ENCODE results near the gene CST7. TPM values are rescaled to one million over a fixed set of nuclear protein-coding genes. Genes with fewer than 3 reads are reported as not detected.

Gene CST7
- total RNA-seq, 1 experiment from 2014 or later: not detected

DNA sequence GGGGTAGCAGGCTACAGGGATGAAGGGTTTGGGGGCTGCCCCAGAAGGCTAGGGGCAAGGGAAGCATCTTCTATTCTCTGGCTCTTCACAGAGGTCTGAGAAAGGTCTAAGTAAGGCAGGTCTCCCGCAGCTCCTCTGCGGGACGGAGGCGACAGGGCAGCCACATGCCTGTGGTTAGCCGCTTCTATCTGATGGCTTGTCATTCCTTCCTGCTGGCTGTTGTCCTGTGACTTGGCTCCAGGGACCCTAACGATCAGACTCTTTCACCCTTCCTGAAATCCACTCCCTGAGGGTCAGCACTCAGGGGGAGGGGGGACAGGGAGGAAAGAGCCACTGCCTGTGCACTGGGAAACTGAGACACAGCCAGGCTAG, 673 bp downstream of the CST7 start:
- CTCF ChIA-PET: no interaction called here
- peaks cover 0 to 6% of the 10 kb centered on the region in 2 experiments; a peak in 1 of 4 replicates for H3K4me1 ChIP-seq (ENCODE audit: control insufficient read depth in 1 of 2, insufficient read depth in 2 of 2, low read length in 2 of 2)
- H3K27me3 ChIP-seq (ENCODE audit: insufficient read depth, low read length): peaks cover 3% of the 10 kb centered on the region; the same call in 1 of the 2 replicates
- H4K20me1 ChIP-seq (ENCODE audit: insufficient read depth): no peaks in the 10 kb centered on the region
- intact Hi-C loops (cut with micrococcal nuclease): no loop called here
- no peaks in the 10 kb centered on the region for H3K79me2 ChIP-seq (ENCODE audit: insufficient read depth, low read length)
- TF ChIP-seq, protein P1, sequence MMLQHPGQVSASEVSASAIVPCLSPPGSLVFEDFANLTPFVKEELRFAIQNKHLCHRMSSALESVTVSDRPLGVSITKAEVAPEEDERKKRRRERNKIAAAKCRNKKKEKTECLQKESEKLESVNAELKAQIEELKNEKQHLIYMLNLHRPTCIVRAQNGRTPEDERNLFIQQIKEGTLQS (IDR thresholded peaks at IDR 0.05): no peak
- TF ChIP-seq YY1 (IDR thresholded peaks at IDR 0.05; ENCODE audit: extremely low read depth, insufficient replicate concordance, low read depth, low read length): no peak
- TF ChIP-seq ELF1 (IDR thresholded peaks at IDR 0.05; ENCODE audit: borderline replicate concordance, low read depth): no peak
- TF ChIP-seq EZH2phosphoT487 (IDR thresholded peaks at IDR 0.05; ENCODE audit: borderline replicate concordance): no peak
- TF ChIP-seq SP1 (IDR thresholded peaks at IDR 0.05; ENCODE audit: low read depth): no peak
- TF ChIP-seq, protein P2, sequence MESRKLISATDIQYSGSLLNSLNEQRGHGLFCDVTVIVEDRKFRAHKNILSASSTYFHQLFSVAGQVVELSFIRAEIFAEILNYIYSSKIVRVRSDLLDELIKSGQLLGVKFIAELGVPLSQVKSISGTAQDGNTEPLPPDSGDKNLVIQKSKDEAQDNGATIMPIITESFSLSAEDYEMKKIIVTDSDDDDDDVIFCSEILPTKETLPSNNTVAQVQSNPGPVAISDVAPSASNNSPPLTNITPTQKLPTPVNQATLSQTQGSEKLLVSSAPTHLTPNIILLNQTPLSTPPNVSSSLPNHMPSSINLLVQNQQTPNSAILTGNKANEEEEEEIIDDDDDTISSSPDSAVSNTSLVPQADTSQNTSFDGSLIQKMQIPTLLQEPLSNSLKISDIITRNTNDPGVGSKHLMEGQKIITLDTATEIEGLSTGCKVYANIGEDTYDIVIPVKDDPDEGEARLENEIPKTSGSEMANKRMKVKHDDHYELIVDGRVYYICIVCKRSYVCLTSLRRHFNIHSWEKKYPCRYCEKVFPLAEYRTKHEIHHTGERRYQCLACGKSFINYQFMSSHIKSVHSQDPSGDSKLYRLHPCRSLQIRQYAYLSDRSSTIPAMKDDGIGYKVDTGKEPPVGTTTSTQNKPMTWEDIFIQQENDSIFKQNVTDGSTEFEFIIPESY (IDR thresholded peaks at IDR 0.05; ENCODE audit: extremely low read depth, insufficient replicate concordance, low read length): no peak
- no peak for TF ChIP-seq SIN3A (IDR thresholded peaks at IDR 0.05; ENCODE audit: low read depth)
- TF ChIP-seq EZH2 (IDR thresholded peaks at IDR 0.05): no peak
- TF ChIP-seq, protein P3, sequence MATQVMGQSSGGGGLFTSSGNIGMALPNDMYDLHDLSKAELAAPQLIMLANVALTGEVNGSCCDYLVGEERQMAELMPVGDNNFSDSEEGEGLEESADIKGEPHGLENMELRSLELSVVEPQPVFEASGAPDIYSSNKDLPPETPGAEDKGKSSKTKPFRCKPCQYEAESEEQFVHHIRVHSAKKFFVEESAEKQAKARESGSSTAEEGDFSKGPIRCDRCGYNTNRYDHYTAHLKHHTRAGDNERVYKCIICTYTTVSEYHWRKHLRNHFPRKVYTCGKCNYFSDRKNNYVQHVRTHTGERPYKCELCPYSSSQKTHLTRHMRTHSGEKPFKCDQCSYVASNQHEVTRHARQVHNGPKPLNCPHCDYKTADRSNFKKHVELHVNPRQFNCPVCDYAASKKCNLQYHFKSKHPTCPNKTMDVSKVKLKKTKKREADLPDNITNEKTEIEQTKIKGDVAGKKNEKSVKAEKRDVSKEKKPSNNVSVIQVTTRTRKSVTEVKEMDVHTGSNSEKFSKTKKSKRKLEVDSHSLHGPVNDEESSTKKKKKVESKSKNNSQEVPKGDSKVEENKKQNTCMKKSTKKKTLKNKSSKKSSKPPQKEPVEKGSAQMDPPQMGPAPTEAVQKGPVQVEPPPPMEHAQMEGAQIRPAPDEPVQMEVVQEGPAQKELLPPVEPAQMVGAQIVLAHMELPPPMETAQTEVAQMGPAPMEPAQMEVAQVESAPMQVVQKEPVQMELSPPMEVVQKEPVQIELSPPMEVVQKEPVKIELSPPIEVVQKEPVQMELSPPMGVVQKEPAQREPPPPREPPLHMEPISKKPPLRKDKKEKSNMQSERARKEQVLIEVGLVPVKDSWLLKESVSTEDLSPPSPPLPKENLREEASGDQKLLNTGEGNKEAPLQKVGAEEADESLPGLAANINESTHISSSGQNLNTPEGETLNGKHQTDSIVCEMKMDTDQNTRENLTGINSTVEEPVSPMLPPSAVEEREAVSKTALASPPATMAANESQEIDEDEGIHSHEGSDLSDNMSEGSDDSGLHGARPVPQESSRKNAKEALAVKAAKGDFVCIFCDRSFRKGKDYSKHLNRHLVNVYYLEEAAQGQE (IDR thresholded peaks at IDR 0.05; ENCODE audit: low read depth): no peak
- no peak for TF ChIP-seq FOSL1 (IDR thresholded peaks at IDR 0.05; ENCODE audit: low read depth)
- TF ChIP-seq POLR2AphosphoS5 (IDR thresholded peaks at IDR 0.05; ENCODE audit: low read depth, low read length): no peak
- TF ChIP-seq TCF7L2 (IDR thresholded peaks at IDR 0.05; ENCODE audit: borderline replicate concordance, extremely low read depth, insufficient read depth, insufficient read length): no peak
- RAD21 ChIA-PET (ENCODE audit: low non-redundant PET in 1 of 2, low total read pairs in 2 of 2, uncharacterized antibody in 2 of 2, unreplicated experiment in 2 of 2): no interaction called here
- peak; percentile 64; the same call in 1 of the 2 replicates for ATAC-seq
- no peak overlapping the region for H3K4me3 ChIP-seq (replicated peaks in 1 of 2; ENCODE audit: low read depth in 1 of 2, low read length in 2 of 2)
- DNase-seq (ENCODE audit: low read depth, low spot score): no peak
- no TSS peak for BruUV-seq (replicated peaks)
- no peaks in the 10 kb centered on the region for H3K9me2 ChIP-seq (ENCODE audit: insufficient read depth)
- H3K36me3 ChIP-seq (ENCODE audit: control insufficient read depth in 1 of 2, insufficient read depth in 2 of 2, low read length in 2 of 2): no peaks in the 10 kb centered on the region
- no peak overlapping the region for H3K4me2 ChIP-seq (ENCODE audit: low read length)
- no peak overlapping the region for H3K9ac ChIP-seq (ENCODE audit: low read length)
- no peak overlapping the region for H2AFZ ChIP-seq (ENCODE audit: low read depth, low read length, poor library complexity, severe bottlenecking)
- no peaks in the 10 kb centered on the region for H3K9me3 ChIP-seq (ENCODE audit: control insufficient read depth in 1 of 2, insufficient read depth in 1 of 2, low read depth in 1 of 2, low read length in 2 of 2)
- no peak overlapping the region for H3K27ac ChIP-seq (ENCODE audit: low read depth, low read length)
- POLR2A ChIA-PET: no interaction called here
